GM23338 (cell line): ENCODE measurements around the gene NIPSNAP3A.

Experiments
- CREB1 ChIP-seq: fragments of 250-450 bp; sonication (Bioruptor Pico); IDR thresholded peaks from 2 replicates; pipeline ENCODE4 v1.5.0; 2020; ENCODE audit warnings: low read depth, mild to moderate bottlenecking, moderate library complexity
- ETS1 ChIP-seq: IDR thresholded peaks from 2 replicates; pipeline ENCODE4 v1.6.1; 2016; ENCODE audit warnings: antibody characterized with exemption
- EZH2 ChIP-seq: fragments of 200-600 bp; sonication (generic); IDR thresholded peaks from one replicate; pipeline ENCODE4 v1.8.0; 2017; ENCODE audit warnings: antibody characterized with exemption, mild to moderate bottlenecking, low read depth; ENCODE audit not compliant: unreplicated experiment
- EZH2phosphoT487 ChIP-seq: fragments of 200-600 bp; sonication (generic); IDR thresholded peaks from one replicate; pipeline ENCODE4 v1.8.1; 2018; ENCODE audit warnings: antibody characterized with exemption; ENCODE audit not compliant: unreplicated experiment
- POLR2AphosphoS5 ChIP-seq: IDR thresholded peaks from 2 replicates; pipeline ENCODE4 v1.6.1; 2016; ENCODE audit warnings: antibody characterized with exemption, low read depth
- REST ChIP-seq: IDR thresholded peaks from one replicate; pipeline ENCODE4 v1.6.1; 2018; ENCODE audit warnings: antibody characterized with exemption; ENCODE audit not compliant: unreplicated experiment
- STAT1 ChIP-seq: IDR thresholded peaks from one replicate; pipeline ENCODE4 v1.6.1; 2016; ENCODE audit warnings: antibody characterized with exemption; ENCODE audit not compliant: unreplicated experiment
- ZNF331 ChIP-seq: fragments of 250-450 bp; sonication (Bioruptor Pico); IDR thresholded peaks from 2 replicates; pipeline ENCODE4 v1.5.0; 2020; ENCODE audit warnings: low read depth, mild to moderate bottlenecking, moderate library complexity
- TF ChIP-seq, protein P1 (sequence below), 2 experiments: fragments of 200-600 bp in 1 of 2; sonication (generic) in 1 of 2; conservative IDR thresholded peaks; 2 replicates each; pipeline versions ENCODE4 v1.5.1 to v1.6.1; 2016 to 2017; ENCODE audit warnings: antibody characterized with exemption in 2 of 2, low read depth in 2 of 2, mild to moderate bottlenecking in 2 of 2, moderate library complexity in 1 of 2
- TF ChIP-seq, protein P2 (sequence below): fragments of 250-450 bp; sonication (Bioruptor Pico); IDR thresholded peaks from 2 replicates; pipeline ENCODE4 v1.5.0; 2020; ENCODE audit warnings: mild to moderate bottlenecking, moderate library complexity

DNA sequence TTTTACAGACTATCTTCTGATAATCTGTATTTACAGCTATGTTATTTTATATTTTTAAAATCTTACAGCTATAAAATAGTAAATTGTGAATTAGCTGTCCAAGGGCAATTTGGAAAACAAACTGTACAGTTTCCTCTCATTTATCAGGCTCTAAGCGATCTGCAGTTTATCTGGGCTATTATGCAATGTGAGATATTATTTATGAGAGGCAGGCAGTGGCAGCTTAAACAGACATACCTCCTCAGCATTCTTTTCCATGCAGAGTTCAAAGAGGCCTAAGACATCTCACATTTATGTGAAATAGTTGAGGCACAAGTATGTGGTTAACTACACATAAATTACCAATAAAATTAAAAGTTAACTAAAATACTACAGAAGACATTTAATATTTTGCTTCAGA, 26.6 kb downstream of the NIPSNAP3A start:
- TF ChIP-seq, protein P1, sequence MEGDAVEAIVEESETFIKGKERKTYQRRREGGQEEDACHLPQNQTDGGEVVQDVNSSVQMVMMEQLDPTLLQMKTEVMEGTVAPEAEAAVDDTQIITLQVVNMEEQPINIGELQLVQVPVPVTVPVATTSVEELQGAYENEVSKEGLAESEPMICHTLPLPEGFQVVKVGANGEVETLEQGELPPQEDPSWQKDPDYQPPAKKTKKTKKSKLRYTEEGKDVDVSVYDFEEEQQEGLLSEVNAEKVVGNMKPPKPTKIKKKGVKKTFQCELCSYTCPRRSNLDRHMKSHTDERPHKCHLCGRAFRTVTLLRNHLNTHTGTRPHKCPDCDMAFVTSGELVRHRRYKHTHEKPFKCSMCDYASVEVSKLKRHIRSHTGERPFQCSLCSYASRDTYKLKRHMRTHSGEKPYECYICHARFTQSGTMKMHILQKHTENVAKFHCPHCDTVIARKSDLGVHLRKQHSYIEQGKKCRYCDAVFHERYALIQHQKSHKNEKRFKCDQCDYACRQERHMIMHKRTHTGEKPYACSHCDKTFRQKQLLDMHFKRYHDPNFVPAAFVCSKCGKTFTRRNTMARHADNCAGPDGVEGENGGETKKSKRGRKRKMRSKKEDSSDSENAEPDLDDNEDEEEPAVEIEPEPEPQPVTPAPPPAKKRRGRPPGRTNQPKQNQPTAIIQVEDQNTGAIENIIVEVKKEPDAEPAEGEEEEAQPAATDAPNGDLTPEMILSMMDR (conservative IDR thresholded peaks at IDR 0.05; ENCODE audit: low read depth in 2 of 2): no peak
- TF ChIP-seq POLR2AphosphoS5: no peak
- TF ChIP-seq, protein P2, sequence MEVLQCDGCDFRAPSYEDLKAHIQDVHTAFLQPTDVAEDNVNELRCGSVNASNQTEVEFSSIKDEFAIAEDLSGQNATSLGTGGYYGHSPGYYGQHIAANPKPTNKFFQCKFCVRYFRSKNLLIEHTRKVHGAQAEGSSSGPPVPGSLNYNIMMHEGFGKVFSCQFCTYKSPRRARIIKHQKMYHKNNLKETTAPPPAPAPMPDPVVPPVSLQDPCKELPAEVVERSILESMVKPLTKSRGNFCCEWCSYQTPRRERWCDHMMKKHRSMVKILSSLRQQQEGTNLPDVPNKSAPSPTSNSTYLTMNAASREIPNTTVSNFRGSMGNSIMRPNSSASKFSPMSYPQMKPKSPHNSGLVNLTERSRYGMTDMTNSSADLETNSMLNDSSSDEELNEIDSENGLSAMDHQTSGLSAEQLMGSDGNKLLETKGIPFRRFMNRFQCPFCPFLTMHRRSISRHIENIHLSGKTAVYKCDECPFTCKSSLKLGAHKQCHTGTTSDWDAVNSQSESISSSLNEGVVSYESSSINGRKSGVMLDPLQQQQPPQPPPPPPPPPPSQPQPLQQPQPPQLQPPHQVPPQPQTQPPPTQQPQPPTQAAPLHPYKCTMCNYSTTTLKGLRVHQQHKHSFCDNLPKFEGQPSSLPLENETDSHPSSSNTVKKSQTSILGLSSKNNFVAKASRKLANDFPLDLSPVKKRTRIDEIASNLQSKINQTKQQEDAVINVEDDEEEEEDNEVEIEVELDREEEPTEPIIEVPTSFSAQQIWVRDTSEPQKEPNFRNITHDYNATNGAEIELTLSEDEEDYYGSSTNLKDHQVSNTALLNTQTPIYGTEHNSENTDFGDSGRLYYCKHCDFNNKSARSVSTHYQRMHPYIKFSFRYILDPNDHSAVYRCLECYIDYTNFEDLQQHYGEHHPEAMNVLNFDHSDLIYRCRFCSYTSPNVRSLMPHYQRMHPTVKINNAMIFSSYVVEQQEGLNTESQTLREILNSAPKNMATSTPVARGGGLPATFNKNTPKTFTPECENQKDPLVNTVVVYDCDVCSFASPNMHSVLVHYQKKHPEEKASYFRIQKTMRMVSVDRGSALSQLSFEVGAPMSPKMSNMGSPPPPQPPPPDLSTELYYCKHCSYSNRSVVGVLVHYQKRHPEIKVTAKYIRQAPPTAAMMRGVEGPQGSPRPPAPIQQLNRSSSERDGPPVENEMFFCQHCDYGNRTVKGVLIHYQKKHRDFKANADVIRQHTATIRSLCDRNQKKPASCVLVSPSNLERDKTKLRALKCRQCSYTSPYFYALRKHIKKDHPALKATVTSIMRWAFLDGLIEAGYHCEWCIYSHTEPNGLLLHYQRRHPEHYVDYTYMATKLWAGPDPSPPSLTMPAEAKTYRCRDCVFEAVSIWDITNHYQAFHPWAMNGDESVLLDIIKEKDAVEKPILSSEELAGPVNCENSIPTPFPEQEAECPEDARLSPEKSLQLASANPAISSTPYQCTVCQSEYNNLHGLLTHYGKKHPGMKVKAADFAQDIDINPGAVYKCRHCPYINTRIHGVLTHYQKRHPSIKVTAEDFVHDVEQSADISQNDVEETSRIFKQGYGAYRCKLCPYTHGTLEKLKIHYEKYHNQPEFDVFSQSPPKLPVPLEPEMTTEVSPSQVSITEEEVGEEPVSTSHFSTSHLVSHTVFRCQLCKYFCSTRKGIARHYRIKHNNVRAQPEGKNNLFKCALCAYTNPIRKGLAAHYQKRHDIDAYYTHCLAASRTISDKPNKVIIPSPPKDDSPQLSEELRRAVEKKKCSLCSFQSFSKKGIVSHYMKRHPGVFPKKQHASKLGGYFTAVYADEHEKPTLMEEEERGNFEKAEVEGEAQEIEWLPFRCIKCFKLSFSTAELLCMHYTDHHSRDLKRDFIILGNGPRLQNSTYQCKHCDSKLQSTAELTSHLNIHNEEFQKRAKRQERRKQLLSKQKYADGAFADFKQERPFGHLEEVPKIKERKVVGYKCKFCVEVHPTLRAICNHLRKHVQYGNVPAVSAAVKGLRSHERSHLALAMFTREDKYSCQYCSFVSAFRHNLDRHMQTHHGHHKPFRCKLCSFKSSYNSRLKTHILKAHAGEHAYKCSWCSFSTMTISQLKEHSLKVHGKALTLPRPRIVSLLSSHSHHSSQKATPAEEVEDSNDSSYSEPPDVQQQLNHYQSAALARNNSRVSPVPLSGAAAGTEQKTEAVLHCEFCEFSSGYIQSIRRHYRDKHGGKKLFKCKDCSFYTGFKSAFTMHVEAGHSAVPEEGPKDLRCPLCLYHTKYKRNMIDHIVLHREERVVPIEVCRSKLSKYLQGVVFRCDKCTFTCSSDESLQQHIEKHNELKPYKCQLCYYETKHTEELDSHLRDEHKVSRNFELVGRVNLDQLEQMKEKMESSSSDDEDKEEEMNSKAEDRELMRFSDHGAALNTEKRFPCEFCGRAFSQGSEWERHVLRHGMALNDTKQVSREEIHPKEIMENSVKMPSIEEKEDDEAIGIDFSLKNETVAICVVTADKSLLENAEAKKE (CRISPR knock-in tag): no peak
- no peak for TF ChIP-seq REST
- no peak for TF ChIP-seq EZH2
- TF ChIP-seq ZNF331 (CRISPR knock-in tag): no peak
- TF ChIP-seq CREB1 (CRISPR knock-in tag): no peak
- no peak for TF ChIP-seq ETS1
- TF ChIP-seq EZH2phosphoT487: no peak
- no peak for TF ChIP-seq STAT1
